T-helper 2 cell treated with Interferon-gamma antibody and Interleukin-4, amounts not matched to agents 100 ng/mL and 5 ng/mL, for 36 hours (primary cell): ENCODE results near the gene ANKRD62. TPM values are rescaled to one million over a fixed set of nuclear protein-coding genes. Genes with fewer than 3 reads are reported as not detected.
"Not testable (repeated sequence)": the region's sequence is repeated elsewhere in the genome, so short reads cannot be mapped to it uniquely, and the experiment has no call there.

Source experiments
- intact Hi-C: fragments of 100-400 bp; cut with micrococcal nuclease; formaldehyde crosslinking; loops from one replicate; pipeline ENCODE4 v1.15.1; 2023
- total RNA-seq: library from RNA; stranded (reverse); gene quantifications from 2 replicates; pipeline ENCODE4 v1.2.3, GENCODE V29; 2022

Gene ANKRD62
- total RNA-seq, 1 donor from 2014 or later, result not detected

- intact Hi-C loops, result no loop called here
Measured at GRCh38 chr18:12064086-12064763, 29.4 kb upstream of the ANKRD62 start.

- intact Hi-C loops, result no loop called here
Measured at GRCh38 chr18:12065397-12065796, 28.2 kb upstream of the ANKRD62 start.

- intact Hi-C loops, result no loop called here
Measured at GRCh38 chr18:12066910-12067511, 26.6 kb upstream of the ANKRD62 start.

- intact Hi-C loops, result no loop called here
Measured at GRCh38 chr18:12067671-12068070, 26.0 kb upstream of the ANKRD62 start.

- intact Hi-C loops, result not testable (repeated sequence)
Measured at GRCh38 chr18:12068316-12068949, 25.2 kb upstream of the ANKRD62 start.

- intact Hi-C loops, result no loop called here
Measured at GRCh38 chr18:12068950-12069320, 24.7 kb upstream of the ANKRD62 start.

- intact Hi-C loops, result not testable (repeated sequence)
Measured at GRCh38 chr18:12071066-12071465, 22.6 kb upstream of the ANKRD62 start.

- intact Hi-C loops, result no loop called here
Measured at GRCh38 chr18:12072996-12073395, 20.6 kb upstream of the ANKRD62 start.

- intact Hi-C loops, result no loop called here
Measured at GRCh38 chr18:12074736-12075135, 18.9 kb upstream of the ANKRD62 start.

- intact Hi-C loops, result no loop called here
Measured at GRCh38 chr18:12076424-12077140, 17.1 kb upstream of the ANKRD62 start.

GRCh38 chr18:12077994-12078393, 15.6 kb upstream of the ANKRD62 start:
- intact Hi-C loops, result not testable (repeated sequence)

- intact Hi-C loops, result no loop called here
Measured at GRCh38 chr18:12079491-12080237, 14.0 kb upstream of the ANKRD62 start.

GRCh38 chr18:12085136-12085535, 8.5 kb upstream of the ANKRD62 start:
- intact Hi-C loops, result no loop called here

- intact Hi-C loops, result no loop called here
Measured at GRCh38 chr18:12085786-12086185, 7.9 kb upstream of the ANKRD62 start.

- intact Hi-C loops, result no loop called here
Measured at GRCh38 chr18:12086249-12086648, 7.4 kb upstream of the ANKRD62 start.

GRCh38 chr18:12086677-12087470, 6.8 kb upstream of the ANKRD62 start:
- intact Hi-C loops, result no loop called here

- intact Hi-C loops, result no loop called here
Measured at GRCh38 chr18:12087471-12088025, 6.1 kb upstream of the ANKRD62 start.

- intact Hi-C loops, result no loop called here
Measured at GRCh38 chr18:12088096-12088495, 5.5 kb upstream of the ANKRD62 start.

- intact Hi-C loops, result no loop called here
Measured at GRCh38 chr18:12088731-12089375, 4.8 kb upstream of the ANKRD62 start.
